GM21515 (cell line): ENCODE data around the gene TMEM187.

Experiments
- ATAC-seq: cut with Tn5 transposase; IDR thresholded peaks from one replicate; pipeline ENCODE4 v1.9.1; 2021; ENCODE audit not compliant: unreplicated experiment

The TMEM187 gene

GRCh38 chrX:153972368-153973126, at the start of gene TMEM187:
TSS of gene TMEM187 (plus strand) at chrX:153972754. CDS start at chrX:153982063, 9,309 bp downstream.
- peak; percentile 42 for ATAC-seq

- ATAC-seq, result no peak
These were observed 49.4 kb upstream of the TMEM187 start for GRCh38 chrX:153922932-153923857.

GRCh38 chrX:153924149-153924861, 48.2 kb upstream of the TMEM187 start:
- ATAC-seq, result no peak

- ATAC-seq, result no peak
These were observed 47.2 kb upstream of the TMEM187 start for GRCh38 chrX:153925387-153925738.

- no peak for ATAC-seq
These were observed 46.6 kb upstream of the TMEM187 start, which contains the start of gene ARHGAP4 for GRCh38 chrX:153925739-153926551. TSS of gene ARHGAP4 (minus strand) at chrX:153926264. CDS start at chrX:153926202, 62 bp downstream.

GRCh38 chrX:153926552-153926857, 46.0 kb upstream of the TMEM187 start:
- ATAC-seq, result no peak

- peak; percentile 39 for ATAC-seq
These were observed 45.5 kb upstream of the TMEM187 start for GRCh38 chrX:153926858-153927671.

- no peak for ATAC-seq
These were observed 45.0 kb upstream of the TMEM187 start for GRCh38 chrX:153927672-153927921.

- ATAC-seq, result peak; percentile 70
These were observed 44.4 kb upstream of the TMEM187 start for GRCh38 chrX:153927922-153928760.

GRCh38 chrX:153928846-153929245, 43.7 kb upstream of the TMEM187 start:
- ATAC-seq, result no peak

- no peak for ATAC-seq
These were observed 43.0 kb upstream of the TMEM187 start for GRCh38 chrX:153929576-153929975.

GRCh38 chrX:153930011-153930910, 42.3 kb upstream of the TMEM187 start:
- no peak for ATAC-seq

- ATAC-seq, result no peak
These were observed 41.4 kb upstream of the TMEM187 start for GRCh38 chrX:153931151-153931550.

- no peak for ATAC-seq
These were observed 40.8 kb upstream of the TMEM187 start for GRCh38 chrX:153931748-153932147.

- no peak for ATAC-seq
These were observed 40.2 kb upstream of the TMEM187 start for GRCh38 chrX:153932220-153932915.

- no peak for ATAC-seq
These were observed 38.8 kb upstream of the TMEM187 start for GRCh38 chrX:153933748-153934147.

GRCh38 chrX:153934148-153934761, 38.3 kb upstream of the TMEM187 start:
- ATAC-seq, result peak; percentile 9
